Hindlimb muscle (tissue), 1 donor: ENCODE results near the gene ZNF14. TPM values are rescaled to one million over a fixed set of nuclear protein-coding genes. Genes with fewer than 3 reads are reported as not detected.
"Not testable (repeated sequence)": the region's sequence is repeated elsewhere in the genome, so short reads cannot be mapped to it uniquely, and the experiment has no call there.

Experiments
- DNase-seq: peaks from one replicate; pipeline ENCODE4 v3.0.0-alpha.2; 2013
- polyA plus RNA-seq: library from polyadenylated mRNA; unstranded; fragments of 120-200 nt; gene quantifications from one replicate; pipeline ENCODE4 v1.2.1, GENCODE V29; 2013; ENCODE audit not compliant: insufficient read length

The ZNF14 gene
- 4.0 TPM for polyA plus RNA-seq

GRCh38 chr19:19732579-19733501 is at the start of gene ZNF14:
Gene ZNF14 (minus strand): TSS chr19:19733112. CDS start chr19:19732958, 154 bp downstream.
- peak; percentile 93 for DNase-seq

GRCh38 chr19:19781791-19782190 is 48.9 kb upstream of the ZNF14 start:
- DNase-seq = not testable (repeated sequence)

- DNase-seq = no peak
These were observed 45.8 kb upstream of the ZNF14 start for GRCh38 chr19:19778666-19779065.

GRCh38 chr19:19777692-19778091 is 44.8 kb upstream of the ZNF14 start:
- DNase-seq = no peak

GRCh38 chr19:19776206-19777008 is 43.5 kb upstream of the ZNF14 start:
- peak; percentile 97 for DNase-seq

- no peak for DNase-seq
These were observed 42.9 kb upstream of the ZNF14 start for GRCh38 chr19:19775891-19776205.

- DNase-seq = no peak
These were observed 41.6 kb upstream of the ZNF14 start for GRCh38 chr19:19774354-19775033.

GRCh38 chr19:19771963-19772362 is 39.1 kb upstream of the ZNF14 start:
- DNase-seq = not testable (repeated sequence)

GRCh38 chr19:19769971-19770370 is 37.1 kb upstream of the ZNF14 start:
- DNase-seq = not testable (repeated sequence)

- DNase-seq = no peak
These were observed 25.3 kb upstream of the ZNF14 start for GRCh38 chr19:19758164-19758563.

- DNase-seq = no peak
These were observed 20.0 kb upstream of the ZNF14 start for GRCh38 chr19:19752760-19753403.

- no peak for DNase-seq
These were observed 18.9 kb upstream of the ZNF14 start for GRCh38 chr19:19751846-19752245.

GRCh38 chr19:19750842-19751790 is 18.2 kb upstream of the ZNF14 start:
- no peak for DNase-seq

- no peak for DNase-seq
These were observed 17.3 kb upstream of the ZNF14 start for GRCh38 chr19:19749908-19750841.

- DNase-seq = no peak
These were observed 16.4 kb upstream of the ZNF14 start for GRCh38 chr19:19749117-19749907.

GRCh38 chr19:19748249-19748938 is 15.5 kb upstream of the ZNF14 start:
- no peak for DNase-seq

GRCh38 chr19:19747357-19748220 is 14.7 kb upstream of the ZNF14 start:
- DNase-seq = no peak
